HepG2 (cell line): Measurements from ENCODE around the gene DOHH. TPM values are rescaled to one million over a fixed set of nuclear protein-coding genes. Genes with fewer than 3 reads are reported as not detected.
A peak's percentile ranks its signal among the peaks of the same experiment; 100 is the strongest.

ENCODE experiments used
- ATAC-seq: fragments of 200-7000 bp; cut with Tn5 transposase; 3 replicates; pipeline ENCODE4 v1.9.1; 2020; ENCODE audit warnings: mild to moderate bottlenecking, moderate library complexity
- BruUV-seq: library from RNA; stranded (reverse); fragments of 400-500 nt; replicated peaks from 2 replicates; lab custom pipeline; 2021; lab: Mats Ljungman, UMichigan
- CTCF ChIA-PET: fragments of 300-600 bp; formaldehyde crosslinking; extraction: SDS; loops from one replicate; lab custom pipeline; 2021; ENCODE audit warnings: low total read pairs, inconsistent platforms, low intra/inter-chr PET ratio; lab: Yijun Ruan, JAX
- POLR2A ChIA-PET: fragments of 350-600 bp; sonication (Branson Sonifier 250); formaldehyde crosslinking; loops from one replicate; lab custom pipeline; 2020; ENCODE audit warnings: antibody characterized with exemption, inconsistent platforms; lab: Yijun Ruan, JAX
- DNase-seq: peaks from one replicate; pipeline ENCODE4 v3.0.0-alpha.2; 2015; ENCODE audit warnings: low spot score
- FAIRE-seq: peaks from 3 replicates; lab custom pipeline; 2011; peaks lifted over from hg19 to GRCh38; lab: Jason Lieb, UNC
- H2AFZ ChIP-seq: one replicate; pipeline ENCODE4 v1.6.1; 2011; ENCODE audit warnings: low read length, inconsistent platforms
- H3K27ac ChIP-seq: fragments of 300-600 bp; 3 replicates; pipeline ENCODE4 v1.8.0; 2011; ENCODE audit warnings: mixed run types, mild to moderate bottlenecking, mixed read lengths, low read length, inconsistent platforms; ENCODE audit not compliant: insufficient read depth; ENCODE audit errors: extremely low read length
- H3K27me3 ChIP-seq, 2 experiments: fragments of 200-600 bp in 1 of 2; 2 replicates in 1 of 2; 3 replicates in 1 of 2; pipeline versions ENCODE4 v1.6.0 to v1.8.0; 2011; ENCODE audit warnings: low read length in 2 of 2, mild to moderate bottlenecking in 2 of 2, moderate library complexity in 2 of 2, inconsistent platforms in 1 of 2; ENCODE audit not compliant: insufficient read depth in 2 of 2, control insufficient read depth in 1 of 2
- H3K36me3 ChIP-seq, 2 experiments: fragments of 200-600 bp in 1 of 2; replicated peaks in 1 of 2; 2 replicates in 1 of 2; 3 replicates in 1 of 2; pipeline versions ENCODE4 v1.5.1 to v1.8.0; 2011; ENCODE audit warnings: low read length in 2 of 2, inconsistent platforms in 1 of 2; ENCODE audit not compliant: insufficient read depth in 2 of 2, control insufficient read depth in 1 of 2
- H3K4me1 ChIP-seq: 2 replicates; pipeline ENCODE4 v1.5.1; 2012; ENCODE audit warnings: low read length, inconsistent platforms; ENCODE audit not compliant: insufficient read depth
- H3K4me2 ChIP-seq: 2 replicates; pipeline ENCODE4 v1.6.0; 2011; ENCODE audit warnings: low read depth, low read length, inconsistent platforms
- H3K4me3 ChIP-seq, 3 experiments: fragments of 200-600 bp in 1 of 3; sonication (generic), shearing (Covaris generic) in 1 of 3; replicated peaks in 1 of 3; 2 replicates each; pipeline ENCODE4 v1.5.1; 2011 to 2016; ENCODE audit warnings: low read length in 3 of 3, inconsistent platforms in 2 of 3, low read depth in 2 of 3, mild to moderate bottlenecking in 2 of 3, control low read depth in 1 of 3, mixed read lengths in 1 of 3; ENCODE audit not compliant: insufficient read depth in 1 of 3
- H3K79me2 ChIP-seq: one replicate; pipeline ENCODE4 v1.6.1; 2011; ENCODE audit warnings: low read length, inconsistent platforms; ENCODE audit not compliant: insufficient read depth
- H3K9ac ChIP-seq: 2 replicates; pipeline ENCODE4 v1.6.0; 2011; ENCODE audit warnings: mild to moderate bottlenecking, low read depth, low read length, inconsistent platforms; ENCODE audit not compliant: insufficient read depth
- H3K9me3 ChIP-seq: 2 replicates; pipeline ENCODE4 v1.5.1; 2012; ENCODE audit warnings: mild to moderate bottlenecking, low read length
- H4K20me1 ChIP-seq: 2 replicates; pipeline ENCODE4 v1.6.0; 2011; ENCODE audit warnings: inconsistent platforms, mild to moderate bottlenecking, low read length, moderate library complexity; ENCODE audit not compliant: insufficient read depth
- CBX5 ChIP-seq: sonication (generic); formaldehyde crosslinking; IDR thresholded peaks from 2 replicates; pipeline ENCODE4 v1.4.0; 2020; ENCODE audit warnings: missing genetic modification reagents, borderline replicate concordance
- CHCHD3 ChIP-seq: sonication (generic); formaldehyde crosslinking; IDR thresholded peaks from 2 replicates; pipeline ENCODE4 v1.8.0; 2022; ENCODE audit warnings: mild to moderate bottlenecking, missing genetic modification reagents, moderate library complexity
- HDAC1 ChIP-seq: sonication (generic); formaldehyde crosslinking; IDR thresholded peaks from 2 replicates; pipeline ENCODE4 v1.5.1; 2020; ENCODE audit warnings: mild to moderate bottlenecking, missing genetic modification reagents
- NFKBIZ ChIP-seq: IDR thresholded peaks from 2 replicates; pipeline ENCODE4 v1.6.1; 2018; ENCODE audit warnings: missing genetic modification reagents, missing compliant biosample characterization
- POLR2AphosphoS5 ChIP-seq: IDR thresholded peaks from 2 replicates; pipeline ENCODE4 v1.6.1; 2012; ENCODE audit warnings: low read depth, low read length
- RELA ChIP-seq: sonication (generic); formaldehyde crosslinking; IDR thresholded peaks from 2 replicates; pipeline ENCODE4 v1.4.0; 2020; ENCODE audit warnings: missing genetic modification reagents
- SP5 ChIP-seq: IDR thresholded peaks from 2 replicates; pipeline ENCODE4 v1.6.1; 2016; ENCODE audit warnings: low read depth, borderline replicate concordance
- TEAD2 ChIP-seq: sonication (generic); formaldehyde crosslinking; IDR thresholded peaks from 2 replicates; pipeline ENCODE4 v1.9.0; 2021; ENCODE audit warnings: missing genetic modification reagents
- U2AF1 ChIP-seq: fragments of 200-400 bp; formaldehyde crosslinking; optimal IDR thresholded peaks from 2 replicates; pipeline ENCODE3; 2017; ENCODE audit warnings: mild to moderate bottlenecking, low read depth, low read length
- YY1 ChIP-seq: IDR thresholded peaks from 2 replicates; pipeline ENCODE4 v1.6.1; 2011; ENCODE audit warnings: low read length, low read depth, moderate library complexity, mild to moderate bottlenecking; ENCODE audit not compliant: insufficient read depth, insufficient replicate concordance
- ZNF17 ChIP-seq: sonication (generic); formaldehyde crosslinking; IDR thresholded peaks from 2 replicates; pipeline ENCODE4 v1.5.0; 2020; ENCODE audit warnings: mild to moderate bottlenecking, missing genetic modification reagents
- WGBS: methylation state at CpG from one replicate; pipeline ENCODE4 v1.1.6; 2017; ENCODE audit warnings: low lambda C conversion rate; 5-methylcytosine and 5-hydroxymethylcytosine counted together
- in situ Hi-C: cut with HindIII; loops from 2 replicates; pipeline ENCODE4 v1.10.0; 2017; ENCODE audit warnings: low pct_unique_long_range_greater_than_20kb; ENCODE audit not compliant: extremely low pct_ligation_motif_present
- intact Hi-C: fragments of 100-400 bp; cut with micrococcal nuclease; formaldehyde crosslinking; loops from one replicate; pipeline ENCODE4 v1.10.0; 2022; ENCODE audit not compliant: unreplicated experiment
- polyA plus RNA-seq, 8 experiments: library from polyadenylated mRNA; depleted of rRNA in 3 of 8; stranded (reverse) in 7 of 8; unstranded in 1 of 8; fragments of >200 nt; fragmentation: Illumina TruSeq in 4 of 8; extraction: Trizol in 4 of 8; gene quantifications; 2 replicates each; pipeline versions ENCODE4 v1.2.1 to v1.2.3, GENCODE V29; 2011 to 2016; ENCODE audit warnings: low read depth in 4 of 8, missing spikeins in 1 of 8, mixed read lengths in 1 of 8; ENCODE audit not compliant: insufficient read depth in 1 of 8
- total RNA-seq, 5 experiments: library from RNA; depleted of rRNA; stranded (reverse); fragments of >200 nt; fragmentation: Illumina TruSeq; extraction: Trizol; gene quantifications; 2 replicates each; pipeline ENCODE4 v1.2.3, GENCODE V29; 2016; ENCODE audit warnings: low read depth in 1 of 5
- TF ChIP-seq, protein P1 (sequence below): sonication (generic); formaldehyde crosslinking; IDR thresholded peaks from 2 replicates; pipeline ENCODE4 v1.9.0; 2021; ENCODE audit warnings: missing genetic modification reagents, borderline replicate concordance
- TF ChIP-seq, protein P2 (sequence below): sonication (generic); formaldehyde crosslinking; IDR thresholded peaks from 2 replicates; pipeline ENCODE4 v1.4.0; 2020; ENCODE audit warnings: mild to moderate bottlenecking, missing genetic modification reagents
- TF ChIP-seq, protein P3 (sequence below): IDR thresholded peaks from 2 replicates; pipeline ENCODE4 v1.6.1; 2016; ENCODE audit warnings: missing biosample characterization, missing genetic modification reagents, low read depth

DOHH gene
- total and polyA plus RNA-seq, 2 of the 13 experiments (the other 11 are each of a cell fraction or from before 2014, with no cell fraction given): 3.5 to 13.7 TPM

DNA sequence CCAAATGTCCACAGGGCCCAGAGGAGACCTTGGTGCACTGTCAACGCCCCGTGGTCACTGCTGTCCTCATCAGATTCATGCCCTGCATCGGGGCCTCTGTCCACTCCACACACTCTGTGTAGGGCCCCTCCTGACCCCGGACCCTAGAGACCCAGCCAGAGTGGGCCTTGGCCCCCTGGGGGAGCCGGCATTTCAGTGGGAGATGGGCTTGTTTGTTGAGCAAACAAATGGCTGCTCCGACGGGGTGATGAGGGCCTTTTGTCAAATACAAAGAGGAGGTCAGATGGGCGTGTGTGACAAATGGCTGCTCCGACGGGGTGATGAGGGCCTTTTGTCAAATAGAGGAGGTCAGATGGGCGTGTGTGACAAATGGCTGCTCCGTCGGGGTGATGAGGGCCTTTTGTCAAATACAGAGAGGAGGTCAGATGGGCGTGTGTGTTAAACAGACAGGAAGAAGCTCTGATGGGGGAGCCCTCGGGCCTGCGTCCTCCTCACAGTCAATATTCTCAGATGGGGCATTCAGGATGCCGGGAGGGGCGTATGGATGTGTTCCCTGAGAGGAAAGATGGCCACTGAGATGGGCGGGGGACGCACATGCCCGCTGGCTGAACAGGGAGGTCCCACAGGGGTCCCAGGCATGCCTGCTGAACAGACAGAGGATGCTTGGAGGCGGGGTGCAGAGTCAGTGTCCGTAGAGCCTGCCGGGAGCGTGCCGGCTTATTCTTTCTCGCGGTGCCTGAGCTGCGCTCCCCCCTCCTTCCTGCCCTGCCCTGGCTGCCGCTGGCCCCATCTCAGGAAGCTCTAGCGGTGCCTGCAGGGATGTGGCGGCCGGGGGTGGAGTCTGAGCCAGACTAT is 56.4 kb downstream of the DOHH start:
- DNase-seq (peak; percentile 39), ATAC-seq (peak; percentile 50), FAIRE-seq (no peak)
- Histone ChIP-seq H3K36me3 (peaks cover 3 to 6% of the 10 kb centered on the region in 2 experiments; a peak in 4 of 5 replicates), H3K27me3 (no peaks in the 10 kb centered on the region), H3K4me1 (peaks cover 22% of the 10 kb centered on the region), H3K4me3 (no peak overlapping the region), H3K9ac (0 out of 2 replicates have a peak overlapping the region, but pooled peaks have one; percentile 29), H3K4me2 (no peak overlapping the region; the same call in 1 of the 2 replicates), H3K9me3 (no peaks in the 10 kb centered on the region), H2AFZ (no peak overlapping the region), H3K79me2 (no peaks in the 10 kb centered on the region), H3K27ac (no peak overlapping the region), H4K20me1 (no peaks in the 10 kb centered on the region; the same call in 1 of the 2 replicates)
- ChIA-PET POLR2A (no interaction called here), CTCF (no interaction called here)
- intact Hi-C loops (no loop called here), in situ Hi-C loops (no loop called here)
- WGBS: 56% methylated on average over 30 of the region's 33 CpGs
- no TSS peak for BruUV-seq
- TF ChIP-seq CBX5 (CRISPR knock-in tag) (no peak), SP5 (CRISPR knock-in tag) (no peak), ZNF17 (CRISPR knock-in tag) (no peak), TEAD2 (CRISPR knock-in tag) (no peak), HDAC1 (CRISPR knock-in tag) (no peak), CHCHD3 (CRISPR knock-in tag) (no peak), POLR2AphosphoS5 (no peak), NFKBIZ (CRISPR knock-in tag) (no peak), U2AF1 (no peak), RELA (no peak), YY1 (peak; percentile 55)
- TF ChIP-seq, protein P1, sequence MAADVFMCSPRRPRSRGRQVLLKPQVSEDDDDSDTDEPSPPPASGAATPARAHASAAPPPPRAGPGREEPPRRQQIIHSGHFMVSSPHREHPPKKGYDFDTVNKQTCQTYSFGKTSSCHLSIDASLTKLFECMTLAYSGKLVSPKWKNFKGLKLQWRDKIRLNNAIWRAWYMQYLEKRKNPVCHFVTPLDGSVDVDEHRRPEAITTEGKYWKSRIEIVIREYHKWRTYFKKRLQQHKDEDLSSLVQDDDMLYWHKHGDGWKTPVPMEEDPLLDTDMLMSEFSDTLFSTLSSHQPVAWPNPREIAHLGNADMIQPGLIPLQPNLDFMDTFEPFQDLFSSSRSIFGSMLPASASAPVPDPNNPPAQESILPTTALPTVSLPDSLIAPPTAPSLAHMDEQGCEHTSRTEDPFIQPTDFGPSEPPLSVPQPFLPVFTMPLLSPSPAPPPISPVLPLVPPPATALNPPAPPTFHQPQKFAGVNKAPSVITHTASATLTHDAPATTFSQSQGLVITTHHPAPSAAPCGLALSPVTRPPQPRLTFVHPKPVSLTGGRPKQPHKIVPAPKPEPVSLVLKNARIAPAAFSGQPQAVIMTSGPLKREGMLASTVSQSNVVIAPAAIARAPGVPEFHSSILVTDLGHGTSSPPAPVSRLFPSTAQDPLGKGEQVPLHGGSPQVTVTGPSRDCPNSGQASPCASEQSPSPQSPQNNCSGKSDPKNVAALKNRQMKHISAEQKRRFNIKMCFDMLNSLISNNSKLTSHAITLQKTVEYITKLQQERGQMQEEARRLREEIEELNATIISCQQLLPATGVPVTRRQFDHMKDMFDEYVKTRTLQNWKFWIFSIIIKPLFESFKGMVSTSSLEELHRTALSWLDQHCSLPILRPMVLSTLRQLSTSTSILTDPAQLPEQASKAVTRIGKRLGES (CRISPR knock-in tag): no peak
- TF ChIP-seq, protein P2, sequence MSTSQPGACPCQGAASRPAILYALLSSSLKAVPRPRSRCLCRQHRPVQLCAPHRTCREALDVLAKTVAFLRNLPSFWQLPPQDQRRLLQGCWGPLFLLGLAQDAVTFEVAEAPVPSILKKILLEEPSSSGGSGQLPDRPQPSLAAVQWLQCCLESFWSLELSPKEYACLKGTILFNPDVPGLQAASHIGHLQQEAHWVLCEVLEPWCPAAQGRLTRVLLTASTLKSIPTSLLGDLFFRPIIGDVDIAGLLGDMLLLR: no peak
- TF ChIP-seq, protein P3, sequence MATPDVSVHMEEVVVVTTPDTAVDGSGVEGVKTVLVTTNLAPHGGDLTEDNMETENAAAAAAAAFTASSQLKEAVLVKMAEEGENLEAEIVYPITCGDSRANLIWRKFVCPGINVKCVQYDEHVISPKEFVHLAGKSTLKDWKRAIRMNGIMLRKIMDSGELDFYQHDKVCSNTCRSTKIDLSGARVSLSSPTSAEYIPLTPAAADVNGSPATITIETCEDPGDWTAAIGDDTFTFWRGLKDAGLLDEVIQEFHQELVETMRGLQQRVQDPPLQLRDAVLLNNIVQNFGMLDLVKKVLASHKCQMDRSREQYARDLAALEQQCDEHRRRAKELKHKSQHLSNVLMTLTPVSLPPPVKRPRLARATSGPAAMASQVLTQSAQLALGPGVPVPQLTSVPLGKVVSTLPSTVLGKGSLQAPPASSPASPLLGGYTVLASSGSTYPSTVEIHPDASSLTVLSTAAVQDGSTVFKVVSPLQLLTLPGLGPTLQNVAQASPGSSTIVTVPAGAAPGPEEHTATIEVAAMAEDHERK (CRISPR knock-in tag): no peak
